HEK293 (cell line): ENCODE data around the gene TMEM238L.
A peak's percentile ranks its signal among the peaks of the same experiment; 100 is the strongest.

Source experiments
- CTCF ChIA-PET: fragments of 350-600 bp; formaldehyde crosslinking; extraction: SDS; loops from one replicate; lab custom pipeline; 2021; ENCODE audit warnings: antibody characterized with exemption; lab: Yijun Ruan, JAX
- POLR2A ChIA-PET: fragments of 300-600 bp; formaldehyde crosslinking; extraction: SDS; loops from one replicate; lab custom pipeline; 2020; ENCODE audit warnings: antibody characterized with exemption, inconsistent platforms; lab: Yijun Ruan, JAX
- H3K27ac ChIP-seq: fragments of 200-500 bp; sonication (Bioruptor generic); 2 replicates; pipeline ENCODE4 v1.5.1; 2014; ENCODE audit warnings: low read depth, low read length, control low read depth, inconsistent platforms; ENCODE audit errors: extremely low read depth
- H3K36me3 ChIP-seq, 2 experiments: fragments of 200-500 bp in 1 of 2; sonication (Bioruptor generic) in 1 of 2; 1 replicate in 1 of 2; 2 replicates in 1 of 2; pipeline ENCODE4 v1.5.1; 2014 to 2017; ENCODE audit warnings: inconsistent platforms in 2 of 2, low read length in 2 of 2; ENCODE audit not compliant: control insufficient read depth in 2 of 2, insufficient read depth in 1 of 2
- H3K4me1 ChIP-seq: fragments of 200-500 bp; sonication (Bioruptor generic); 2 replicates; pipeline ENCODE4 v1.5.1; 2014; ENCODE audit warnings: mild to moderate bottlenecking, low read length, inconsistent platforms; ENCODE audit not compliant: control insufficient read depth, insufficient read depth
- H3K4me3 ChIP-seq: 2 replicates; pipeline ENCODE4 v1.5.1; 2011; ENCODE audit warnings: low read depth, mild to moderate bottlenecking, control low read depth, low read length, moderate library complexity
- H3K9me3 ChIP-seq: fragments of 200-500 bp; sonication (Bioruptor generic); 2 replicates; pipeline ENCODE4 v1.5.1; 2014; ENCODE audit warnings: low read depth, low read length, inconsistent platforms; ENCODE audit not compliant: control insufficient read depth, insufficient read depth
- EGR2 ChIP-seq: fragments of 450-650 bp; formaldehyde crosslinking; IDR thresholded peaks from 2 replicates; pipeline ENCODE4 v1.5.1; 2016; ENCODE audit warnings: low read depth, missing biosample characterization, missing genetic modification characterization
- GLIS2 ChIP-seq: fragments of 450-650 bp; formaldehyde crosslinking; IDR thresholded peaks from 2 replicates; pipeline ENCODE4 v1.5.1; 2016; ENCODE audit warnings: missing biosample characterization, missing genetic modification characterization
- KLF8 ChIP-seq: fragments of 450-650 bp; formaldehyde crosslinking; IDR thresholded peaks from 2 replicates; pipeline ENCODE4 v1.5.1; 2016; ENCODE audit warnings: missing biosample characterization, missing genetic modification characterization
- MEIS1 ChIP-seq: sonication (generic); formaldehyde crosslinking; IDR thresholded peaks from 2 replicates; pipeline ENCODE4 v1.8.1; 2022; ENCODE audit warnings: missing genetic modification reagents, mild to moderate bottlenecking, borderline replicate concordance
- MZF1 ChIP-seq: fragments of 450-650 bp; formaldehyde crosslinking; IDR thresholded peaks from 2 replicates; pipeline ENCODE4 v1.5.1; 2017; ENCODE audit warnings: missing biosample characterization, missing genetic modification characterization, borderline replicate concordance
- PATZ1 ChIP-seq: fragments of 450-650 bp; formaldehyde crosslinking; IDR thresholded peaks from 2 replicates; pipeline ENCODE4 v1.5.1; 2016; ENCODE audit warnings: missing biosample characterization, missing genetic modification characterization
- SP2 ChIP-seq: fragments of 450-650 bp; formaldehyde crosslinking; IDR thresholded peaks from 2 replicates; pipeline ENCODE4 v1.5.1; 2016; ENCODE audit warnings: missing biosample characterization, missing genetic modification characterization
- SP3 ChIP-seq: fragments of 450-650 bp; formaldehyde crosslinking; IDR thresholded peaks from 2 replicates; pipeline ENCODE4 v1.5.1; 2016; ENCODE audit warnings: missing biosample characterization, missing genetic modification characterization
- TCF7L2 ChIP-seq: IDR thresholded peaks from 2 replicates; pipeline ENCODE4 v1.6.1; 2011; ENCODE audit warnings: low read depth, mild to moderate bottlenecking, inconsistent platforms, low read length, moderate library complexity, borderline replicate concordance
- ZBTB17 ChIP-seq: fragments of 450-650 bp; formaldehyde crosslinking; IDR thresholded peaks from 2 replicates; pipeline ENCODE4 v1.5.1; 2016; ENCODE audit warnings: missing biosample characterization, missing genetic modification characterization
- ZBTB8A ChIP-seq: fragments of 450-650 bp; formaldehyde crosslinking; IDR thresholded peaks from 2 replicates; pipeline ENCODE4 v1.5.1; 2016; ENCODE audit warnings: missing biosample characterization, missing genetic modification characterization
- ZFHX2 ChIP-seq: fragments of 450-650 bp; formaldehyde crosslinking; conservative IDR thresholded peaks from 2 replicates; pipeline ENCODE4 v1.5.1; 2016; ENCODE audit warnings: missing biosample characterization, missing genetic modification characterization
- ZIC2 ChIP-seq: fragments of 450-650 bp; formaldehyde crosslinking; IDR thresholded peaks from 2 replicates; pipeline ENCODE4 v1.5.1; 2016; ENCODE audit warnings: missing biosample characterization, missing genetic modification characterization
- ZNF146 ChIP-seq: fragments of 450-650 bp; formaldehyde crosslinking; IDR thresholded peaks from 2 replicates; pipeline ENCODE4 v1.5.1; 2016; ENCODE audit warnings: missing biosample characterization, missing genetic modification characterization
- ZNF37A ChIP-seq: fragments of 450-650 bp; IDR thresholded peaks from 2 replicates; pipeline ENCODE4 v1.5.1; 2018; ENCODE audit warnings: missing biosample characterization, missing genetic modification characterization
- ZNF514 ChIP-seq: fragments of 450-650 bp; formaldehyde crosslinking; IDR thresholded peaks from 2 replicates; pipeline ENCODE4 v1.5.1; 2016; ENCODE audit warnings: missing biosample characterization, missing genetic modification characterization
- ZNF580 ChIP-seq: fragments of 450-650 bp; formaldehyde crosslinking; IDR thresholded peaks from 2 replicates; pipeline ENCODE4 v1.5.1; 2016; ENCODE audit warnings: missing biosample characterization, missing genetic modification characterization
- ZNF621 ChIP-seq: fragments of 450-650 bp; formaldehyde crosslinking; IDR thresholded peaks from 2 replicates; pipeline ENCODE4 v1.5.1; 2017; ENCODE audit warnings: missing biosample characterization, missing genetic modification characterization
- ZNF654 ChIP-seq: fragments of 450-650 bp; formaldehyde crosslinking; IDR thresholded peaks from 2 replicates; pipeline ENCODE4 v1.5.1; 2016; ENCODE audit warnings: low read depth, missing biosample characterization, missing genetic modification characterization
- ZNF664 ChIP-seq: fragments of 450-650 bp; formaldehyde crosslinking; IDR thresholded peaks from 2 replicates; pipeline ENCODE4 v1.5.1; 2016; ENCODE audit warnings: missing biosample characterization, missing genetic modification characterization
- ZNF704 ChIP-seq: fragments of 450-650 bp; formaldehyde crosslinking; IDR thresholded peaks from 2 replicates; pipeline ENCODE4 v1.5.1; 2016; ENCODE audit warnings: missing biosample characterization, missing genetic modification characterization
- ZSCAN16 ChIP-seq: fragments of 450-650 bp; formaldehyde crosslinking; IDR thresholded peaks from 2 replicates; pipeline ENCODE4 v1.5.1; 2016; ENCODE audit warnings: missing biosample characterization, missing genetic modification characterization

Gene TMEM238L

GRCh38 chr17:10844621-10845387 is 40.9 kb upstream of the TMEM238L start (continued):
- TF ChIP-seq ZNF514 (tag by site-specific recombination) (no peak), ZFHX2 (peak; percentile 89), ZNF654 (tag by site-specific recombination) (peak; percentile 93), ZNF146 (tag by site-specific recombination) (no peak), ZBTB17 (tag by site-specific recombination) (0 out of 2 replicates have a peak, but pooled peaks have one; percentile 28), SP2 (tag by site-specific recombination) (peak; percentile 19; the same call in 1 of the 2 replicates), KLF8 (tag by site-specific recombination) (0 out of 2 replicates have a peak, but pooled peaks have one; percentile 18), GLIS2 (tag by site-specific recombination) (peak; percentile 82), ZBTB8A (tag by site-specific recombination) (peak; percentile 41), MZF1 (tag by site-specific recombination) (peak; percentile 31; the same call in 1 of the 2 replicates), ZSCAN16 (no peak), ZNF704 (tag by site-specific recombination) (no peak), ZNF37A (tag by site-specific recombination) (no peak), SP3 (peak; percentile 70)

- CTCF ChIA-PET, result interaction anchor here (0.5 to 4.2 kb wide), 12 partner anchors 9 to 1945 kb away, joined by 3 to 93 read pairs (median 7); no protein-coding TSS in a partner anchor
- no peak for TF ChIP-seq EGR2
- no peak for TF ChIP-seq ZNF621
- TF ChIP-seq ZNF580 (tag by site-specific recombination), result no peak
- 0 out of 2 replicates have a peak, but pooled peaks have one; percentile 17 for TF ChIP-seq ZFHX2
- POLR2A ChIA-PET, result interaction anchor here (0.6 kb wide), 1 partner anchor 459 kb away, joined by 6 read pairs; no protein-coding TSS in a partner anchor
- Histone ChIP-seq H3K4me3 (no peak overlapping the region), H3K4me1 (peaks cover 2% of the 10 kb centered on the region; the same call in 1 of the 2 replicates), H3K36me3 (no peaks in the 10 kb centered on the region; a peak in 1 of 3 replicates), H3K27ac (no peak overlapping the region), H3K9me3 (no peaks in the 10 kb centered on the region)
Observed at GRCh38 chr17:10843811-10844210, 39.9 kb upstream of the TMEM238L start.

GRCh38 chr17:10842658-10843057 is 38.8 kb upstream of the TMEM238L start:
- TF ChIP-seq ZNF664 (tag by site-specific recombination) (no peak), MEIS1 (CRISPR knock-in tag) (no peak)
- Histone ChIP-seq H3K4me1 (peaks cover 2% of the 10 kb centered on the region; the same call in 1 of the 2 replicates), H3K36me3 (no peaks in the 10 kb centered on the region; a peak in 1 of 3 replicates), H3K4me3 (no peak overlapping the region), H3K9me3 (no peaks in the 10 kb centered on the region), H3K27ac (no peak overlapping the region)
- POLR2A ChIA-PET, result no interaction called here
- CTCF ChIA-PET, result interaction anchor here (0.6 to 4.2 kb wide), 8 partner anchors 26 to 1946 kb away, joined by 3 to 93 read pairs (median 4); no protein-coding TSS in a partner anchor

GRCh38 chr17:10838682-10839081 is 34.8 kb upstream of the TMEM238L start:
- no peaks in the 10 kb centered on the region; a peak in 1 of 3 replicates for H3K36me3 ChIP-seq
- ChIA-PET POLR2A (no interaction called here), CTCF (interaction anchor here (0.6 to 1.9 kb wide), 3 partner anchors 101 to 1995 kb away, joined by 3 to 6 read pairs (median 3); no protein-coding TSS in a partner anchor)
- TF ChIP-seq PATZ1 (tag by site-specific recombination), result no peak
- peak; percentile 71 for TF ChIP-seq ZIC2
- TF ChIP-seq TCF7L2, result no peak
- no peak overlapping the region for H3K27ac ChIP-seq
- H3K4me3 ChIP-seq, result no peak overlapping the region
- H3K9me3 ChIP-seq, result no peaks in the 10 kb centered on the region
- H3K4me1 ChIP-seq, result no peaks in the 10 kb centered on the region
